GM23248 (cell line): ENCODE results near the gene RPL31. TPM values are rescaled to one million over a fixed set of nuclear protein-coding genes. Genes with fewer than 3 reads are reported as not detected.

Source experiments
- DNase-seq: peaks from one replicate; pipeline ENCODE4 v3.0.0-alpha.2; 2015
- H2AFZ ChIP-seq: fragments of 200-600 bp; sonication (generic); 2 replicates; pipeline ENCODE4 v1.6.1; 2016; ENCODE audit warnings: antibody characterized with exemption
- H3F3A ChIP-seq: fragments of 200-600 bp; sonication (generic); 2 replicates; pipeline ENCODE4 v1.6.1; 2016; ENCODE audit warnings: mild to moderate bottlenecking, antibody characterized with exemption, mixed run types; ENCODE audit not compliant: insufficient read depth
- H3K27ac ChIP-seq: fragments of 200-600 bp; sonication (generic); 2 replicates; pipeline ENCODE4 v1.5.1; 2016; ENCODE audit warnings: mild to moderate bottlenecking
- H3K27me3 ChIP-seq: fragments of 200-600 bp; sonication (generic); replicated peaks from 2 replicates; pipeline ENCODE4 v1.6.1; 2016; ENCODE audit warnings: mild to moderate bottlenecking; ENCODE audit not compliant: insufficient read depth
- H3K36me3 ChIP-seq: fragments of 200-600 bp; sonication (generic); 2 replicates; pipeline ENCODE4 v1.6.1; 2016; ENCODE audit warnings: low read depth, mild to moderate bottlenecking
- H3K4me1 ChIP-seq: fragments of 200-600 bp; sonication (generic); 2 replicates; pipeline ENCODE4 v1.6.1; 2016; ENCODE audit warnings: mild to moderate bottlenecking; ENCODE audit not compliant: insufficient read depth
- H3K4me2 ChIP-seq: fragments of 200-600 bp; sonication (generic); one replicate; pipeline ENCODE4 v1.6.1; 2016; ENCODE audit warnings: mild to moderate bottlenecking; ENCODE audit not compliant: unreplicated experiment
- H3K4me3 ChIP-seq: fragments of 200-600 bp; sonication (generic); 2 replicates; pipeline ENCODE4 v1.5.1; 2016; ENCODE audit warnings: mild to moderate bottlenecking
- H3K79me2 ChIP-seq: fragments of 200-600 bp; sonication (generic); 2 replicates; pipeline ENCODE4 v1.6.1; 2016; ENCODE audit warnings: mild to moderate bottlenecking; ENCODE audit not compliant: insufficient read depth
- H3K9ac ChIP-seq: fragments of 200-600 bp; sonication (generic); 2 replicates; pipeline ENCODE4 v1.6.1; 2016; ENCODE audit warnings: mild to moderate bottlenecking
- H3K9me2 ChIP-seq: fragments of 200-600 bp; sonication (generic); 2 replicates; pipeline ENCODE4 v1.6.1; 2016; ENCODE audit warnings: mixed run types, mild to moderate bottlenecking, moderate library complexity; ENCODE audit not compliant: insufficient read depth
- H3K9me3 ChIP-seq: fragments of 200-600 bp; sonication (generic); one replicate; pipeline ENCODE4 v1.6.1; 2017; ENCODE audit warnings: low read depth
- H4K20me1 ChIP-seq: fragments of 200-600 bp; sonication (generic); 2 replicates; pipeline ENCODE4 v1.6.0; 2016; ENCODE audit not compliant: insufficient read depth
- EZH2 ChIP-seq: fragments of 200-600 bp; sonication (generic); IDR thresholded peaks from 2 replicates; pipeline ENCODE4 v1.6.1; 2018; ENCODE audit warnings: antibody characterized with exemption, mild to moderate bottlenecking; ENCODE audit not compliant: insufficient read depth, poor library complexity, severe bottlenecking
- EZH2phosphoT487 ChIP-seq: fragments of 200-600 bp; sonication (generic); IDR thresholded peaks from 2 replicates; pipeline ENCODE4 v1.6.1; 2018; ENCODE audit warnings: antibody characterized with exemption, moderate library complexity, mild to moderate bottlenecking, low read depth; ENCODE audit not compliant: insufficient read depth
- WGBS, 2 experiments: methylation state at CpG; one replicate each; pipeline ENCODE4 v1.1.6; 2015 to 2017; ENCODE audit warnings: low lambda C conversion rate in 2 of 2, low coverage in 1 of 2; ENCODE audit errors: missing lambda C conversion rate in 2 of 2; 5-methylcytosine and 5-hydroxymethylcytosine counted together
- in situ Hi-C: fragments of 300-500 bp; cut with MboI; formaldehyde crosslinking; loops from 2 replicates; pipeline ENCODE4 v1.15.0; 2020
- polyA plus RNA-seq: library from polyadenylated mRNA; unstranded; fragments of >200 nt; fragmentation: Nextera tagmentation; extraction: Ambion mirVana; gene quantifications from 2 replicates; pipeline ENCODE4 v1.2.1, GENCODE V29; 2016
- total RNA-seq: library from RNA; depleted of rRNA; stranded (reverse); fragments of >200 nt; shearing (Covaris generic); gene quantifications from 2 replicates; pipeline ENCODE4 v1.2.3, GENCODE V29; 2014; rRNA removed

The RPL31 gene
- total and polyA plus RNA-seq, 2 experiments from 2014 or later, result 659 to 1,157 TPM

- H3K79me2 ChIP-seq, result no peaks in the 10 kb centered on the region
- 94 to 98% methylated on average over 3 of the region's 3 CpGs for WGBS, 2 experiments
- H3K27ac ChIP-seq, result no peak overlapping the region
- in situ Hi-C loops, result no loop called here
- H3F3A ChIP-seq, result no peaks in the 10 kb centered on the region
- TF ChIP-seq EZH2 (no peak), EZH2phosphoT487 (no peak)
- H3K9me2 ChIP-seq, result no peaks in the 10 kb centered on the region
- no peak overlapping the region for H3K4me3 ChIP-seq
- no peak overlapping the region for H3K9ac ChIP-seq
- no peaks in the 10 kb centered on the region for H3K36me3 ChIP-seq
- no peaks in the 10 kb centered on the region for H3K4me1 ChIP-seq
- no peak for DNase-seq
- no peaks in the 10 kb centered on the region for H3K9me3 ChIP-seq
- H3K4me2 ChIP-seq, result no peak overlapping the region
- no peak overlapping the region for H2AFZ ChIP-seq
- H3K27me3 ChIP-seq, result no peaks in the 10 kb centered on the region
- no peaks in the 10 kb centered on the region for H4K20me1 ChIP-seq
Measured at GRCh38 chr2:101053117-101053516, 51.0 kb downstream of the RPL31 start.

Other genes with a start within 250 kb of the RPL31 start
- 10.8 and 13.7 TPM in 2 replicates for gene NPAS2, start 182.2 kb upstream of the RPL31 start, total RNA-seq
- gene NPAS2, start 182.2 kb upstream of the RPL31 start, polyA plus RNA-seq, result 3.8 and 4.5 TPM in 2 replicates
- 2.6 and 3.4 TPM in 2 replicates for gene TBC1D8, start 149.1 kb downstream of the RPL31 start, total RNA-seq
- 2.3 and 2.5 TPM in 2 replicates for gene TBC1D8, start 149.1 kb downstream of the RPL31 start, polyA plus RNA-seq